ENCODE data around the gene CIRBP.
"Not testable (repeated sequence)": the region's sequence is repeated elsewhere in the genome, so short reads cannot be mapped to it uniquely, and the experiment has no call there.

The CIRBP gene

DNA sequence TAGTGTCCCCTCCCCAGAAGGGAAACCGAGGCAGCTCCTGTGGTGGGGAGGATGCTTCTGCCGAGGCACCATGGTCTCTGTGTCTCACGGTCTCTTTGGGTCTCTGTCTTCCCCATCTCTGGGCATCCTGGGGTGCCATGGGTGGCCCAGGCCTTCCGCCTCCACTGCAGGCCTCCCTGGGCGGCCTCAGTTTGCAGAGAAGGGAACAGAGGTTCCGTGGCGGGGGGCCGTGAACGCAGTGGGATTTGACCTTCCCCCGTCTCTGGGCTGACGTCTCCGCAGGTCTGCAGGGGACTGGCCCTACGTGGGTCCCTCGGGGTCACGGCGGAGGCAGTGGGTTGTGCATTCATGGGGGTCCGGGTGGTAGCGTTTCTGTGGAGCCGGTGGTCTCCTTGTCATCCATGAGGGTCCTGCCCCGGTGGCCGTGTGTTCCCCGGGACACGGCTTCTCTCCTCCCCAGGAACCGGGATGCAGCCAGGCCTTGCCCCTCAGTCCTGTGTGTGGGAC lies 21.1 kb downstream of the CIRBP start:
- DNase-seq (ENCODE audit: low read depth, low spot score), result no peak

DNA sequence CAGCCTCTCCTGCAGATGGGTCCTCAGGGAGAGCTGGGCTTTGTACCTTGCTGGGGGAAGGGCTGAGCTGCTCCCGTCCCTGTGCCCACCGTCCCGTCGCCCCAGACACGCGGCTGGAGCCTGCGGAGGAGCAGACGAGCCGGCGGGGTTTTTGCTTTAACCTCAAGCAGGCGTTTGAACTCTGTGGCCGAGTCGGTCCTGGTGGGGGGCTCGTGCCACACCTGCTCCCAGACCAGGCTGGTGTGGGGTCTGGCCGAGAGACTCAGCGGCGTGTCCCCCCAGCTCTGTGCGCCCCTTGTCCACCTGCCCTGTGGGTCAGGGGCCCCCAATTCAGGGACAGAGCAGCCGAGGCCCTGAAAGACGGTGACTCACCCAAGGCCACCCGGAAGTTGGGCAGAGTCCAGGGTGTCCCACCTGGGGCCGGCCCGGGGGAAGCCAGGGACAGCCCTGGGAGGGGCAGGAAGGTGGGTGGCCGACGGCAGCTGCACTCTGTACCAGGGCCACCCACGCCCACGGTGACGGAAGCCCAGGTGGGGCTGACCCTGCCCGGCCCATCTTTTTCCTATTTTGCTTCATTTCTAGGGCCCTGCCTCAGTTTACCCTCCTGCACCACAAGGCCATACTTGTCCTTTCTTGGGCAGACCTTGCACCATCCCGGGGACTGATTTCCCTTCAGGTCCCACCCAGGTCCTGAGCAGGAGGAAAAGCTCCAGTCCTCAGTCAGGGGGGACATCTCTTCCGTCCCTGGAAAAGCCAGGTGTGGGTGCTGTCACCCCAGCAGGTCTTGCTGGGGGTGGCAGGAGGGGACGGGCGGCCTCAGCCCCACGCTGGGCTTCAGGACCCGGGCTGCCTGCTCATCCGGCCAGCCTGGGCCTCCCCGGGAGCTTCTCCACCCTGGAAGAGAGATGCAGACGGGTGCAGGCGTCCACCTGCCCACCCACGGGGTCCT lies 21.8 kb downstream of the CIRBP start:
- no peak for DNase-seq (ENCODE audit: low read depth, low spot score)

DNA sequence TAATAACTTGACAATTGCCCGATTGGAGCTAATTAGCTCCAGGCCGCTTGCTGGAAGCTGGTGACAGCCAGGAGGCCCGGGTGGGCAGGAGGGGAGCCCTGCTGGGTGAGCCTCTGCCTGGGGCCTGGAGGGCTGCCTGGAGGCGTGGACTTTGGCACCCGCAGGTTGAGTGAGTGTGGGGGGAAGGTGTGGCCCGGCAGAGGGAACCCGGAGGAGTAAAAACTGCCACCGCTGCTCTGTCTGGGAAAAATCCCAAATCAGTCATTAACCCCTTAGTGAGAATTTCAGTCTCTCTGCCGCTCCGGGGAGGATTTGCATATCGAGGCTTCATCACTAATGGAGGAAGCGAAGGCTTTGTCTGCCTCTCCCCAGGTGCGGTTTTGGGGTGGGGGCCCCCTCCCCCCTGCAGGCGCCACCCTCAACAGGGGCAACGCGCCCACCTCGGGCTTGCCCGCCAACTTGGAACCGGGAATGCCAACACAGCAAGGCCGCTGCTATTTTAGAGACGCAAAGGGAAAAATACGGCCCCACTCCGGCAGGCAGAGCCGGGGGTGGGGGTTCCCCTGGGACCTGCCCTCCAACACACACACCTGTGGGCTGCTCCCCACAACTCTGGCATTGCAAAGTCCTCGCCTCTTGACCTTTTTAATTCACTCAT lies 22.8 kb downstream of the CIRBP start:
- DNase-seq (ENCODE audit: low read depth, low spot score), result no peak

DNA sequence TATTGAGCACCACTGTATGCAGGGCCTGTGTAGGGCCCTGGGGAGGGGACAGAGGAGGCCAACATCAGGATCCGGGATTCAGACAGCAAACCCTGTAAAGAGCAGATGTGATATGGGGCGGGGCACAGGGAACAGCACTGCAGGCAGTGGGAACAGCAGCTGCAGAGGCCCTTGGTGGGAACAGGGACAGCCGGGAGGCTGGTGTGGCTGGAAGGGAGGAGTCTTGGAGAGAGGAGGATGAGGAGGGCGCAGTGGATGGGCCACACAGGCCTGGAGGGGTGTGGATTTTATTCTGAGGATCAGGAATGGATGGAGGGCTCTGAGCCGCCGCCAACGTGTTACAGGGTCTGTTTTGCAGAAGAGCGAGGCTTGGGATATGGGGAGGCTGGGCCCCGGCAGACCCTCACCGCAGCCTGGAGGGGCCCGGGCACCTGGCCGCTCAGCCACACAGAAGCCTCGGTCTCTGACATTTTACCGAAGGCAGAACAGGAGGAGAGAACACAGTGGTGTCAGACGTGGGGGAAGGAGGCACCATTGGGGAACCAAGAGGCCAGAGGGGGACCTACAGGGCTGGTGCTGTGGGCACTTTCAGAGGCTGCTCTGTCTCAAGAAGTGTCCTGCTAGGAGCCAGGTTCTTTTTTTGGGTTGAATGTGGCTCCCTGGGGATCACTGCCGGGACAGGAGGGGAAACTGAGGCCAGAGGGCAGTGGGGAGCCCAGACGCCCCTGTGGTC lies 23.5 kb downstream of the CIRBP start:
- DNase-seq (ENCODE audit: low read depth, low spot score), result no peak

DNA sequence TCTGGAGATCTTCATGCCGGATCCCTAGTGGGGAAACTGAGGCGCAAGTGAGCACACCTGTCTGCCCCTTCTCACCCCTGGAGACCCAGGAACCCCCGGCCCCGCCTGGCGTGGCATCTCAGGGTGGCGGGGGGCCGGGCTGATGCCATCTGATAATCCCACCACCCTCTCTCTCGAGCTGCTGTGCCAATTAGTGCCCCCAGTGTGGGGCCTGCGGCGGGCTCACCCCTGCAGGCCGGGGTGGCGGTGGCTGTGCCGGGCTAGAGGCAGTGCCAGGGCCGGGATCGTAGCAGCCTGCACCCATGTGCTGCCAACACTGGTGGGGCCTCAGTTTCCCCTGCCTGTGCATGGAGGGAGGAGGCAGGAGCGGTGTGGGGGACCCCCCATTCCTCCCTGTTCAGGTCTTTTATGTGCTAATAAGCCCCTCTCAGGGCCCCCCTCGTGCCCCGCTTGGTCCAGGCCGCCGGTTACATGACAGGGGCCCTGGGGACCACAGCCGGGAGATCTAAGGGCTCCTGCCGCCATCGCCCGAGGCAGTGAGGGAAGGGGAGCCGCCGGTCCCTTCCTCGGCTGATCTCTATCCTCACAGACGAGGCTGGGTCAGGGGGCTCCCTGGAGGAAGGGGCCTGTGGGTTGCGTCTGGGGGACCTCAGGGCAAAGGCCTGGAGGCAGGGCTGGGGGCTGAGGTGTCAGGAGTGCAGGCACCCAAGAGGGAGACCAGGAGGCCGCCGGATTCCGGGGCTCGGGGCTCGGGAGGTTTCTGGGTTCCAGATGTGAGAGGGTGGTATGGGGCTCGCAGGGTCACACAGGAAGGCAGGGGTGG lies 24.9 kb downstream of the CIRBP start:
- DNase-seq (ENCODE audit: low read depth, low spot score), result no peak

DNA sequence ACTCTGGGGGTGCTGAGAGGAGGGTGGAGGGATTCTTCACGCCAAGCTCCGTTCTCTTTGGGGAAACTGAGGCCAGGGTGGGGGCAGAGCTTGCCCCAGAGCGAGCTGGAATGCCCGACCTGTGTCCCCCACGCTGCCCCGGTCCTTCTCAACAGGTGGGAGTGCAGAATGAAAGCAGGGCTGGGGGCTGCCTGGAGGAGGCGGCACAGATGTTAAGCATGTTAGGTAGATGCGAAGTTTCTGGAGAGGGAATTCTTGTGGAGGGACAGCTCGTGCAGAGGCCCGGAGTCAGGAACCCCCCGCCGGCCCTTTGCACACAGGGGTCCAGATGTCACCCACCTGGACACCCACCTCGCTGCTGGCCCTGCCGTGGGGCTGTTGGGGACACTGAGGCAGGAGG lies 25.6 kb downstream of the CIRBP start:
- DNase-seq (ENCODE audit: low read depth, low spot score), result no peak

DNA sequence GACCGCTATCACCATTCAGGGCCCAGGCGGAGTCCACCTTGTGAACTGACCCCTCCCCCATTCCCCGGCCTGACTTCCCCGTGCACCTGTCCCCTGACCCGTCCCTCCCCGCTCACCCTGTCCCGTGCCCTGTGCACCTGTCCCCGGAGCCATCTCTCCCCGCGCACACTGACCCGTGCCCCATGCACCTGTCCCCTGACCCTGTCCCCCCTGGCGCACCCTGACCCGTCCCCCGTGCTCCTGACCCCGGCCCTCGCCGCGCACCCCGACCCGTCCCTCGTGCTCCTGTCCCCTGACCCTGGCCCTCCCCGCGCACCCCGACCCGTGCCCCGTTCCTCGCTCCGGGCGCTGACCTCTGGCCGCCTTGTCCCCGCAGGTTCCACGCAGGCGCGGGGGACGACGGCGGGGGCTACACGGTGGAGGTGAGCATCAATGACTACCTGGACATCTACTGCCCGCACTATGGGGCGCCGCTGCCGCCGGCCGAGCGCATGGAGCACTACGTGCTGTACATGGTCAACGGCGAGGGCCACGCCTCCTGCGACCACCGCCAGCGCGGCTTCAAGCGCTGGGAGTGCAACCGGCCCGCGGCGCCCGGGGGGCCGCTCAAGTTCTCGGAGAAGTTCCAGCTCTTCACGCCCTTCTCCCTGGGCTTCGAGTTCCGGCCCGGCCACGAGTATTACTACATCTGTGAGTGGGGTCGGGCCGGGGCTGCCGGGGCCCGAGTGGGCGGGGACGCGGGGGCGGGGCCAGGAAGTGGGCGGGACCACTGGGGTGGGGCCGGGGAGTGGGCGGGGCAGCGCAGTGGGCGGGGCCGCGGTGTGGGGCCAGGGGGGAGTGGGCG lies 26.3 kb downstream of the CIRBP start:
- DNase-seq (ENCODE audit: low read depth, low spot score), result no peak

DNA sequence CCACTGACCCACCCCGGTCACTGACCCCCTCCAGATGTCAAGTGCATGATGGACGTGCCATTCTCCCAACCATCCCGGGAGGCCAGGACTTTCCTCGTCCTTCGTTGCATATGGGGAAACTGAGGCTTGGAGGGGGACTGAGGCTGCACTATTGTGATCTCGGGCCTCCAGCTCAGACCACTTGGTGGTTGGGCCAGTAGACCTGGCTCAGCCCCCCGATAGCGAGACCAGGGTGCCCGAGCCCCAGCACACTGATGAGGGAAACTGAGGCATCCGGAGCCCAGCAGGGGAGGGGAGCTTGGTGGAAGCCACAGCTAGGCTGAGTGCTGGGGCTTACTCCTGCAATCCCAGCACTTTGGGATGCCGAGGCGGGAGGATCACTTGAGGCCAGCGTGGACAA lies 26.9 kb downstream of the CIRBP start:
- no peak for DNase-seq (ENCODE audit: low read depth, low spot score)

DNA sequence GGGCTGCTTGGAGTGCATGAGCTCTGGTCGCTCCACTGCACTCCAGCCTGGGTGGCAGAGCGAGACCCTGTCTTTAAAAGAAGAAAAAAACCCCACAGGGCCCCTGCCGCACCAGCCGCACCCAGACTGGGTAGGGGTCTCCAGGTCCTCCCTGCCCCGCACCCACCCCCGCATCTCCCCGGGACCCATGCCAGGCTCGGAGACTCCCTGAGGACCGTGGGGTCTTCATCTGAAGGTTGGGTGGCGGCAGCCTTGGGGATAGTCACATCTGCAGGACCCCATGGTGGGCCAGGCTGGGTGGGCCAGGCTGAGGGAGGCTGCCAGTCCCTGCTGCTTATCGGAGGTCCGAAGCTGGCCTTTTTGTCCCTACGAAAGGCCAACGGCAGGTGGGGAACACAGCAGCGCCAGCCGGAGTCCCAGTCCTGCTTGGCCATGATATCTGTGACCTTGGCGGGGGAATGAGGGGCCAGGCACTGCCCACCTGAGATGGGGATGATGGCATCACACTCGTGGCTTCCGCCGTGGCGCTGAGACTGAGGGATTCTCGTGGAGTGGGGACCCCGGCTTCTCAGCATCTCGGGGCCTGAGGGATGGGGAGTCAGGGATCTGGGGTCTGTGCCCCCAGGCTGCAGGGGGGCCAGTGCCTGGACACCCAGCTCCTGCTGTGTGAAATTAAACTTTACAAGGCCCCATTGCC lies 27.6 kb downstream of the CIRBP start:
- no peak for DNase-seq (ENCODE audit: low read depth, low spot score)

DNA sequence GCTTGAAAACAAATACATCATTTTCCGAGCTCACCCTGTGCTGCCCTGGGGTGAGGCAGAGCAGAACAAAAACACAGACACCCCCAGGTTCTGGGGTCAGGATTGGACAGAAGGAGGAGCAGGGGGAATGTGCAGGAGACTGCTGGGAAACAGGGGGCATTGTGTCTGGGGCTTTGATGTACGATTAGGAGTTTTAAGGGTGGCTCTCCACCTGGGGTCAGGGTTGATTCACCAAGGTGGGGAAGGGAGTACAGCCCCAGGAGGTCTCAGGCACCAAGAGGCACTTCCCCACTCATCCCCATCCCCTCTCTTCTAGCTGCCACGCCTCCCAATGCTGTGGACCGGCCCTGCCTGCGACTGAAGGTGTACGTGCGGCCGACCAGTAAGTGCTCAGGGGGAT lies 29.1 kb downstream of the CIRBP start:
- DNase-seq (ENCODE audit: low read depth, low spot score), result no peak

DNA sequence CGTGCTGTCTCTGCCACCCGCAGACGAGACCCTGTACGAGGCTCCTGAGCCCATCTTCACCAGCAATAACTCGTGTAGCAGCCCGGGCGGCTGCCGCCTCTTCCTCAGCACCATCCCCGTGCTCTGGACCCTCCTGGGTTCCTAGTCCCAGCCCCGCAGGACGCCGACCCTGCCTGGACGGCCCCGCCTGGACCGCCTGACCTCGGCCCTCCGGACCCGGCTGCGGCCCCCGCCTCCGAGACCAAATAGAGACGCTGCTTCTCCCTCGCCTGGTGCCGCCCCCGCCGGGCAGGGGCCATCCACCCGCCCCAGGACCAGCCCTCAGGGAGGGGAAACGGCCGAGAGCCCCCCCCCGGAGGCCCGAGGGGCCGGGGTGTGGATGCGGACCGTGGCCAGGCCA lies 30.7 kb downstream of the CIRBP start:
- no peak for DNase-seq (ENCODE audit: low read depth, low spot score)

DNA sequence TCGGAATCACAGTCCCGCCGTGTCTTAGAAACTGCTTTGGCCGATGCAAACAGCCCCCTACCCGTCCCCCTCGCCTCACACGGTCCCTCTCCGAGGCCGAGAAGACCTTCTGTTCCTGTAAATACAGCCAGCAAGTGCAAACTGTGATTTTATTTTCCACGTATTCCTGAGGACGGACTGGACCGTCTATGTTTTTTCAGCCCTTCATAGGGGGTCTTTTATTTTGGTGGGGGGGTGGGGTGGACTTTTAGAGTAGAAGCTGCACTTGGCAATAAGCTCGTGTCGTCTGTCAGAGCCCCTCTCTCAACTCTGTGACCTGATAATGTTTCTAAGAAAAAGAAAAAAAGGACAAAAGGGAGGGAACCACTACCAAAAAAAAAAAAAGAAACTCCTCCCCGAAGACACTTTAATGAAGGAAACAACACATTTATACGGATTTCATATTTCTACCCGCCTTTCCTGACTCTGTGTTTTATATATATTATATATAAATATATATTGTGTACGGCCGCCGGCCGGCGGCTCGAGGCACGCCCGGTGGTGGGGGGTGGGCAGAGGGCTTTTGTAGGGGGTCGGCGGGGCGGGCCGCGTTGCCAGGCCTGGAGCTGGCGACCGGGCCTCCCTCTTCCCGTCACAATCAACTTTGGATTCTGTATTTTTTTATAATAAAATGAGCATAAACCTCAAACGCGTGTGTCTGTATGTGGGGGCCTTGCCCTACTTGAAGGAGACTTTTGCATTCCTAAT lies 31.8 kb downstream of the CIRBP start:
- no peak for DNase-seq (ENCODE audit: low read depth, low spot score)

DNA sequence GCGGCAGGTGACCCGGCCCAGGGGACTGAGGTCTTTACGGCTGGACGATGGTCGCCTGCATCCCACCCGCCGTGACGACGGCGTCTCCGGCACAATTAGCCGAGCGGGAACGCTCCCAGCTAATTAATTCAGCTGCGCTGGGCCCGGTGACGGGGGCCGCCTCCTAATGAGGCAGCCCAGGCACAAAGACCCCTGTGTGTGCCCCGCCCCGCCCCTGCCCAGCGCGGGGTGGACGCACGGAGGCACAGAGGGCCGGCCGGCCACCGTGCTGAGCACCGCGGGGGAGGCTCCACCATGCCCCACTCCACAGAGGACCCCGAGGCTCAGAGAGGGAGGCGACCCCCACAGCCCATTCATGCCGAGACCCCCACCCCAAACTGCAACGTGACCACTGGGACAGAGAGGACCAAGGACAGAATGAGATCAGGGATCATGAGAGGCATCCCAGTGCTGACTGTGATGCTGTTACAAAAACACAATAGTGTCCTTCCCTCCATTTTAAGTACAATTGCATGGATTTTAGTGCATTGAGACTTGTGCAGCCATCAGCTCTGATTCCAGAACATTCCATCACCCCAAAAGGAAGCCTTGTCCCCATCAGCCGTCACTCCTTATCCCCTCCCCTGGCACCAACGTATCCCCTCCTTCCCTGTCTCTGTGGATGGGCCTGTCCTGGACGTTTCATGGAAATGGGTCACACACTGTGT lies 33.6 kb downstream of the CIRBP start:
- DNase-seq (ENCODE audit: low read depth, low spot score), result no peak

DNA sequence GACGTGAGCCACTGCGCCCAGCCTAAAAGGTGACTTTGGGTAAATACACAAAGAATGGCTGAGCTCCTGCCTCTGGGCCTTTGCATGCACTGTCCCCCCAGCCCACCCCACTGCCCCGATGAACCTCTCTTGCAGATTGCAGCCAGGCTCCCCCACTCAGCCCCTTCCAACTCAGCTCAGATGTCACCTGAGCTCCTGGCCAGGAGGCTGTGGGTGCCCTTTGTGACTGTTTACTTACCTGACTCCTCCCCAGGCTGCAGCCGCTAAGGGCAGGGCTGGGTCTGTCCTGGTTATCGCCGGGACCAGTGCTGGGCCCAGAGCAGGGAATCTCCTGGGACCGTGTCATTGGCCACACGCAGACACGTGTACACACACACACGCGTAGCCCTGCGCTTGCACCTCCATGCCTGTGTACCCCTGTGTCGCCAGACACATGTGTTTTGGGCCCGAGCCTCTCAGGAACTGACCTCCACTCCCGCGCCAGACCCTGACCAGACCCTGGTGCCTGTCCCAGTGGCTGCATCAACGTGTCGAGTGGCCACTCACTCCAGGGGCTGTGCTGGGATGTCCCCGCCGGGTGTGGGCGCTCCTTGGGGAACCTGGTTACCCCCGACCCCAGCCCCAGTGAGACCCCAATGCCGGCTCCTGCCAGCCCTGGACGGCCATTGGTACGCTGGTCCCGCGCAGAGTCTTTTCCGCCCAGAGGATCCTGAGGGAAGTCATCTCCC lies 35.2 kb downstream of the CIRBP start:
- no peak for DNase-seq (ENCODE audit: low read depth, low spot score)

DNA sequence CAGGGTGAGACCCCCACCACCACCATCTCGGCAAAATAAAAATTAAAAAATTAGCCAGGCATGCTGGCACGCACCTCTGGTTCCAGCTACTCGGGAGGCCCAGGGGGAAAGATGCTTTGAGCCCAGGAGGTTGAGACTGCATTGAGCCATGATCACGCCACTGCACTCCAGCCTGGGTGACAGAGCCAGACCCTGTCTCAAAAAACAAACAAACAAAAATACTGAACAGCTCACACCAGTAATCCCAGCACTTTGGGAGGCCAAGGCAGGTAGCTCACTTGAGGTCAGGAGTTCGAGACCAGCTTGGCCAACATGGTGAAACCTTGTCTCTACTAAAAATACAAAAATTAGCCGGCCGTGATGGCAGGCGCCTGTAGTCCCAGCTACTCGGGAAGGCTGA lies 36.2 kb downstream of the CIRBP start:
- DNase-seq (ENCODE audit: low read depth, low spot score), result not testable (repeated sequence)

DNA sequence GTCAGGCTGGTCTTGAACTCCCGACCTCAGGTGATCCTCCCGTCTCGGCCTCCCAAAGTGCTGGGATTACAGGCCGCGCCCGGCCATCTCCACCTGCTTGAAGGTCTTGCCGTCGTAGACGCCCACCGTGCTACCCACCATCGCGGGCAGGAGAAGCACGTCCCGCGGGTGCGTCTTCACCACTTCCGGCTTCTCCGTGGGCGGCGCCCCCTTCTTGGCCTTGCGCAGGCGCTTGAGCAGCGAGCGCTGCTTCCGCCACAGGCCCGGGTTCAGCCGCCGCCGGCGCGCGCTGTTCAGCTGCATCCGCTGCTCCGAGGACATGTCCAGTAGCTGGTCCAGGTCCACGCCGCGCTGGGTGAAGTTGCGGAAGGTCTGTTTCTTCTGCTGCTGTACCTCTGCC lies 38.2 kb downstream of the CIRBP start:
- no peak for DNase-seq (ENCODE audit: low read depth, low spot score)

DNA sequence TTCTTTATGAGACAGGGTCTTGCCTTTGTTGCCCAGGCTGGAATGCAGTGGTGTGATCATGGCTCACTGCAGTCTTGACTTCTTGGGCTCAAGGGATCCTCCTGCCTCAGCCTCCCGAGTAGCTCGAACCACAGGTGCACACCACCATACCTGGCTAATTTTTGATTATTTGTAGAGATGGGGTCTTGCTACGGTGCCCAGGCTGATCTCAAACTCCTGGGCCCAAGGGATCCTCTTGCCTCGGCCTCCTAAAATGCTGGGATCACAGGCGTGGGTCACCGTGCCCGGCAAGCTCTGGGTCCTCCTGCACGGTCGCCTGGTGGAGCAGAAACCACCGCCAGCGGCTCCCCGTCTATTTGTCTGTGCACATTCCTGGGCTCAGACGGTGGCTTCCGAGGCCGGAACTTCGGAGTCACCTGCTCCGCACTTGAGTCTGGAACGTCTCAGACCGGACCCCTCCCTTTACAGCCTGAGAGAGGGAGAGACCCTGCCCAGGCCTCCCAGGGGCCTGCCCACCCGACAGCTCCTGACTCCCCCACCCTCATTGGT lies 38.7 kb downstream of the CIRBP start:
- DNase-seq (ENCODE audit: low read depth, low spot score), result no peak
